Neural crest cell (in vitro differentiated cells): ENCODE data around the gene RPL37. TPM values are rescaled to one million over a fixed set of nuclear protein-coding genes. Genes with fewer than 3 reads are reported as not detected.
A peak's percentile ranks its signal among the peaks of the same experiment; 100 is the strongest.

Source experiments
- DNase-seq: peaks from one replicate; pipeline ENCODE4 v3.0.0; 2021; ENCODE audit warnings: low read depth, mixed read lengths, low spot score
- H3K27ac Mint-ChIP-seq: one replicate; pipeline ENCODE4 v1.8.0; 2021; ENCODE audit warnings: mild to moderate bottlenecking, mixed read lengths; ENCODE audit not compliant: unreplicated experiment
- H3K27me3 Mint-ChIP-seq: 2 replicates; pipeline ENCODE4 v1.8.0; 2021; ENCODE audit warnings: low read depth, mild to moderate bottlenecking, mixed read lengths
- H3K36me3 Mint-ChIP-seq: 2 replicates; pipeline ENCODE4 v1.8.0; 2021; ENCODE audit warnings: low read depth, mild to moderate bottlenecking, mixed read lengths
- H3K4me1 Mint-ChIP-seq: 2 replicates; pipeline ENCODE4 v1.8.0; 2021; ENCODE audit warnings: mixed read lengths
- H3K4me3 Mint-ChIP-seq: one replicate; pipeline ENCODE4 v1.8.0; 2021; ENCODE audit warnings: mild to moderate bottlenecking, mixed read lengths
- H3K9me3 Mint-ChIP-seq: 2 replicates; pipeline ENCODE4 v1.8.0; 2021; ENCODE audit warnings: mixed read lengths
- CTCF ChIP-seq: fragments of 200-600 bp; sonication (generic); conservative IDR thresholded peaks from 2 replicates; pipeline ENCODE4 v1.5.0; 2021; ENCODE audit warnings: antibody characterized with exemption, mild to moderate bottlenecking
- total RNA-seq: library from RNA; stranded (reverse); gene quantifications from 2 replicates; pipeline ENCODE4 v1.2.1, GENCODE V29; 2021

The RPL37 gene
- total RNA-seq, 1 donor from 2014 or later, result 1,432 TPM

DNA sequence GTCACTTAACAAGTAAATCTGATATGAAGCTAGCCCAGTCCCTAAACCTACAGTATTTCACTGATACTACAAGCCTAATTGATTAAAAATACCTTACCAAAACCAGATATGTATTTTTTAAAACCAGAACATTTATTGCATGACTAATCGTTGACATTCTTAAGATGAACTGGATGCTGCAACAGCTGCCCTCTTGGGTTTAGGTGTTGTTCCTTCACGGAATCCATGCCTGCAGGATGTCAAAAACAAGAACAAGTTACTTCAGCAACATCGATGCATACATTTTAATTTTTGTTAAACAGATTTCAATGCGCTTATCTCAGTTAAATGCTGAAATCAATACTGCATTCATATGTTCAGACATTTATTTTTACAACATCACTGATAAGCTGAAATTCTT lies 2.7 kb downstream of the RPL37 start:
- Mint-ChIP-seq H3K4me1 (peaks cover 70% of the 10 kb centered on the region), H3K27ac (no peak overlapping the region), H3K9me3 (no peaks in the 10 kb centered on the region), H3K27me3 (peaks cover 10% of the 10 kb centered on the region), H3K36me3 (peaks cover 57% of the 10 kb centered on the region), H3K4me3 (peak overlapping the region; percentile 100)
- TF ChIP-seq CTCF, result no peak
- no peak for DNase-seq

DNA sequence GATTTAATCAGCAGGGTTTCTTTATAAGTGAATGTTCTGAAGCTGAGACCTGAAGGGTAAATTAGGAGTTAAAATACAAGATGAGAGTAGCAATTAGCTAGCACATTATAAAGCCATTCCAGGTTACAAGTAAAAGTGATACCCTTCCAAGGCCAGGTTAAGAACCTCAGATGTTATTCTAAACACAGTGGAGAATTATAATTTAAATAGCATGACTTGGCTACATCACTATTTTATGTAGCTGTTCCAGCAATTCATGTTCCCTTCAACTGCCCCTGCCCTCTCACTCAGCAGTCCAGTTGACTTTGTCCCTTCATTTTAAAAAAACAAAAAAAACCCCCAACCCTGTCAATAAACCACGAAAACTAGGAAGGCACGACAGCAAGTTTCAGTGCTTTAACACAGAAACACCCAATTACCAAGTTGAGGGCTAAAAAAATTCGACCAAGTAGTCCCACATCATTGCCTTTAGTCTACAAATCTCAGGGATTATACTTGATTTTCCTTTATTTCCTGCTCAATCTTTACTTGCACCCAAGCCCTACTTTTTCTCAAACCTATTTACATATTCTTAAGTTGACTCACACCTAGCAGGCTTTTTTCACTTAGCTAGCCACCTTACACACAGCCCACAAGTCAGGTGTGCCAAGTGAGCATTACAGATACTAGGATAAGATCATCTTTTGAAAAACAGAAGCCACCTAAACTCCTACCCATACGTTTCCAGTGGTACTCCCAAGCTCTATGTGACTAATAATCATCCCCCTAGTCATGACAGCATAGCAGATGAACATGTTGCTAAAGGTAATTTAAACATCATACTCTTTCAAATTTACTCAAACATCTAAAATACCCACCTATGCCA lies 3.4 kb downstream of the RPL37 start:
- Mint-ChIP-seq H3K9me3 (no peaks in the 10 kb centered on the region), H3K4me1 (peaks cover 70% of the 10 kb centered on the region), H3K4me3 (peak overlapping the region; percentile 100)

DNA sequence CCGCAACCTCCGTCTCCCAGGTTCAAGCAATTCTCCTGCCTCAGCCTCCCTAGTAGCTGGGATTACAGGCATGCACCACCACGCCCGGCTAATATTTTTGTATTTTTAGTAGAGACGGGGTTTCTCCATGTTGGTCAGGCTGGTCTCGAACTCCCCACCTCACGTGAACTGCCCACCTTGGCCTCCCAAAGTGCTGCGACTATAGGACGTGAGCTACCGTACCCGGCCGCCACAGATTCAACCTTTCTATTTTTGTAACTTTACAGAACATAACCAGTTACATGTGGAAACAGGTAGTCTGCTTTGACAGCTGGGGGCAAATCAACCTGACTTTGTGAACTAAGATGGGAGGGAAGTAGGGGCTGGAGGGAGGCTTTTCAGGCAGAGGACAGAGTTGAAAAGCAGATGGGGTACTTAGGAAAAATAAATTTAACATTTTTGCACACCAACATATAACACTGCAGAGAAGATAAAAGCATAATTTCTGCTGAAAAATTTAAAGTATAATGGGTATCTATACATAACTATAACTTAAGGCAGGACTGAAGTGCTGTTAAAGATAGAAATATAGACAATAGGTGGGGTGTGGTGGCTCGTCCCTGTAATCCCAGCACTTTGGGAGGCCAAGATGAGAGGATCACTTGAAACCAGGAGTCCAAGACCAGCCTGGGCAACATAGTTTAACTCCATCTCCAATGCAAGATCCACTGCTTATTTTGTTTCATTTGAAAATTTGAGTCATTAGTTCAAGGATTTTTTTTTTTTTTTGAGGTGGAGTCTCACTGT lies 5.1 kb downstream of the RPL37 start:
- H3K27ac Mint-ChIP-seq, result no peak overlapping the region
- H3K36me3 Mint-ChIP-seq, result peaks cover 65% of the 10 kb centered on the region
- no peaks in the 10 kb centered on the region for H3K9me3 Mint-ChIP-seq
- no peak for TF ChIP-seq CTCF
- peaks cover 53% of the 10 kb centered on the region for H3K4me1 Mint-ChIP-seq
- DNase-seq, result no peak
- H3K27me3 Mint-ChIP-seq, result peaks cover 1% of the 10 kb centered on the region
- peak overlapping the region; percentile 39 for H3K4me3 Mint-ChIP-seq

More for the DNA sequence above, 3.4 kb downstream of the RPL37 start:
- TF ChIP-seq CTCF, result no peak
- Mint-ChIP-seq H3K27ac (no peak overlapping the region), H3K27me3 (peaks cover 5% of the 10 kb centered on the region), H3K36me3 (peaks cover 62% of the 10 kb centered on the region)
- DNase-seq, result no peak

- Mint-ChIP-seq H3K36me3 (peaks cover 55% of the 10 kb centered on the region), H3K4me3 (peak overlapping the region; percentile 50), H3K9me3 (no peaks in the 10 kb centered on the region), H3K27ac (no peak overlapping the region), H3K27me3 (no peaks in the 10 kb centered on the region), H3K4me1 (peaks cover 45% of the 10 kb centered on the region)
- no peak for TF ChIP-seq CTCF
- DNase-seq, result no peak
Observed at GRCh38 chr5:40828690-40829661, 6.0 kb downstream of the RPL37 start.
